Esophagus squamous epithelium (tissue), 5 donors: Measurements from ENCODE around the gene ATAD3A. TPM values are rescaled to one million over a fixed set of nuclear protein-coding genes. Genes with fewer than 3 reads are reported as not detected.

Source experiments
- DNase-seq: peaks from one replicate; lab custom pipeline; 2025; lab: John Stamatoyannopoulos, UW
- H3K27ac ChIP-seq, 4 donors: fragments of 200-600 bp; sonication (generic); one replicate each; pipeline ENCODE4 v1.5.1; 2016 to 2019; ENCODE audit warnings: mild to moderate bottlenecking in 1 of 4
- H3K27me3 ChIP-seq, 4 donors: fragments of 200-600 bp; sonication (generic); 1 replicate in 3 of 4; 2 replicates in 1 of 4; pipeline versions ENCODE4 v1.5.1 to v1.6.0; 2017 to 2021; ENCODE audit warnings: antibody characterized with exemption in 1 of 4
- H3K36me3 ChIP-seq, 3 donors: fragments of 200-600 bp; sonication (generic); one replicate each; pipeline ENCODE4 v1.5.1; 2016 to 2019
- H3K4me1 ChIP-seq, 3 donors: fragments of 200-600 bp; sonication (generic); one replicate each; pipeline ENCODE4 v1.5.1; 2017 to 2019
- H3K4me3 ChIP-seq, 4 donors: fragments of 200-600 bp; sonication (generic); 1 replicate in 3 of 4; 2 replicates in 1 of 4; pipeline ENCODE4 v1.5.1; 2016 to 2019; ENCODE audit warnings: mild to moderate bottlenecking in 2 of 4, moderate library complexity in 1 of 4
- H3K9me3 ChIP-seq, 3 donors: fragments of 200-600 bp; sonication (generic); one replicate each; pipeline ENCODE4 v1.5.1; 2016 to 2019
- POLR2A ChIP-seq, 4 donors: fragments of 450-650 bp; IDR thresholded peaks; one replicate each; pipeline ENCODE4 v1.6.1; 2017; ENCODE audit warnings: antibody characterized with exemption in 4 of 4, mild to moderate bottlenecking in 4 of 4, moderate library complexity in 3 of 4
- WGBS, 2 donors: methylation state at CpG; one replicate each; pipeline ENCODE4 v1.1.5; 2018; 5-methylcytosine and 5-hydroxymethylcytosine counted together
- intact Hi-C: fragments of 100-400 bp; cut with DNase I; formaldehyde crosslinking; loops from one replicate; pipeline ENCODE4 v1.15.0; 2022
- total RNA-seq, 4 donors: library from RNA; depleted of rRNA; stranded (reverse); fragments of >200 nt; gene quantifications; one replicate each; pipeline ENCODE4 v1.1.0, GENCODE V29; 2016
- TF ChIP-seq, protein P1 (sequence below), 6 experiments: fragments of 450-650 bp in 4 of 6; fragments of 200-600 bp in 2 of 6; sonication (generic) in 2 of 6; IDR thresholded peaks; one replicate each; pipeline ENCODE4 v1.5.1; 2016 to 2019; ENCODE audit warnings: antibody characterized with exemption in 6 of 6, mild to moderate bottlenecking in 4 of 6, moderate library complexity in 4 of 6
- donor health status: DM: yes; HTN: yes; CAD: no.

The ATAD3A gene
- total RNA-seq, 4 donors from 2014 or later: 27.0 to 53.8 (median 32.6) TPM

DNA sequence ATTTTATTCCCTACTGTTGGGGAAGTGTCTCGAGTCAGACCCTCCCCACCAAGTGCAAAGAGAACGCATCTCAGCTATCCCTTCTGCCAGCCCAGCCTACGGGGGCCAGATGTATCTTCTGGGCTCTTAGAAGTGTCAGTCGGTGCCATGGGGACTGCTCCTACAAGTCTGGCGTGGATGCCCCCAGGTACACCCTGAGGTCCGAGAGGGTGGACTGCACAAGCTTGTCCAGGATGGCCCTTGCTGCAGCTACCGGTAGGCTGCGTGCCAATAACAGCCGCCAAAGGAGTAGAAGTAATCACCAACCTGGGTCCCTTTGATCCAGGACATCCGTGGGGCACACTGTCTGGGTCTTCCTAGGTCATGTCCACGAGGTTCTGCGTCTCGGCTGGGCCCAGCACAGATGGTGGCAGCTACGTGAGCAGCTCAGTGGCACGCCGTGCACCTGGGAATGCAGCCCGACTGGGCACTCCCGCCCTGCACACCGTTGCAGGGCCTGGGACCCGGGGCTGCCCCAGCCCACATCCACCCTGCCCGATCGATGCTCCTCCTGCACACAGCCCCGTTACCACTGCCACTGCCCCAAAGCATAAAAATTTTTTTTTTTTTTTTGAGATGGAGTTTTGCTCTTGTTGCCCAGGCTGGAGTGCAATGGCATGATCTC is 71.5 kb downstream of the ATAD3A start:
- no peak overlapping the region for H3K4me3 ChIP-seq
- DNase-seq: no peak
- intact Hi-C loops: no loop called here
- peaks cover 0 to 8% (median 0%) of the 10 kb centered on the region in 3 donors for H3K4me1 ChIP-seq
- WGBS, 2 donors: 83 to 86% methylated on average over 21 of the region's 23 CpGs
- H3K36me3 ChIP-seq: no peaks in the 10 kb centered on the region
- TF ChIP-seq POLR2A (IDR thresholded peaks at IDR 0.05): no peak
- TF ChIP-seq, protein P1, sequence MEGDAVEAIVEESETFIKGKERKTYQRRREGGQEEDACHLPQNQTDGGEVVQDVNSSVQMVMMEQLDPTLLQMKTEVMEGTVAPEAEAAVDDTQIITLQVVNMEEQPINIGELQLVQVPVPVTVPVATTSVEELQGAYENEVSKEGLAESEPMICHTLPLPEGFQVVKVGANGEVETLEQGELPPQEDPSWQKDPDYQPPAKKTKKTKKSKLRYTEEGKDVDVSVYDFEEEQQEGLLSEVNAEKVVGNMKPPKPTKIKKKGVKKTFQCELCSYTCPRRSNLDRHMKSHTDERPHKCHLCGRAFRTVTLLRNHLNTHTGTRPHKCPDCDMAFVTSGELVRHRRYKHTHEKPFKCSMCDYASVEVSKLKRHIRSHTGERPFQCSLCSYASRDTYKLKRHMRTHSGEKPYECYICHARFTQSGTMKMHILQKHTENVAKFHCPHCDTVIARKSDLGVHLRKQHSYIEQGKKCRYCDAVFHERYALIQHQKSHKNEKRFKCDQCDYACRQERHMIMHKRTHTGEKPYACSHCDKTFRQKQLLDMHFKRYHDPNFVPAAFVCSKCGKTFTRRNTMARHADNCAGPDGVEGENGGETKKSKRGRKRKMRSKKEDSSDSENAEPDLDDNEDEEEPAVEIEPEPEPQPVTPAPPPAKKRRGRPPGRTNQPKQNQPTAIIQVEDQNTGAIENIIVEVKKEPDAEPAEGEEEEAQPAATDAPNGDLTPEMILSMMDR (IDR thresholded peaks at IDR 0.05): no peak
- no peak overlapping the region for H3K27ac ChIP-seq
- peaks cover 0 to 72% (median 0%) of the 10 kb centered on the region in 4 donors for H3K27me3 ChIP-seq
- no peaks in the 10 kb centered on the region for H3K9me3 ChIP-seq

Other genes starting within 250 kb of the ATAD3A start
- gene UBE2J2, start 238.3 kb upstream of the ATAD3A start, total RNA-seq: 10 to 100 TPM; 32.6 to 54.3 (median 42.5) TPM
- gene SCNN1D, start 231.7 kb upstream of the ATAD3A start, total RNA-seq: 1 to 10 TPM; 1.1 to 8.3 (median 1.5) TPM
- 10 to 100 TPM; 36.4 to 66.7 (median 56.9) TPM for gene ACAP3, start 204.2 kb upstream of the ATAD3A start, total RNA-seq
- 10 to 100 TPM; 20.0 to 52.5 (median 33.2) TPM for gene PUSL1, start 203.6 kb upstream of the ATAD3A start, total RNA-seq
- gene INTS11, start 187.5 kb upstream of the ATAD3A start, total RNA-seq: 10 to 100 TPM; 61.5 to 82.0 (median 63.6) TPM
- gene CPTP, start 187.4 kb upstream of the ATAD3A start, total RNA-seq: 10 to 100 TPM; 27.7 to 75.2 (median 33.4) TPM
- gene TAS1R3, start 180.9 kb upstream of the ATAD3A start, total RNA-seq: under 1 TPM; 0.13 to 0.57 (median 0.30) TPM
- gene DVL1, start 162.7 kb upstream of the ATAD3A start, total RNA-seq: 100 to 1,000 TPM in 1 of 4 donors, 10 to 100 TPM in 3; 63.5 to 111 (median 88.0) TPM
- gene MXRA8, start 153.6 kb upstream of the ATAD3A start, total RNA-seq: 10 to 100 TPM in 2 of 4 donors, 1 to 10 TPM in 1, under 1 TPM in 1; 0.45 to 33.8 (median 12.8) TPM
- gene AURKAIP1, start 137.0 kb upstream of the ATAD3A start, total RNA-seq: 100 to 1,000 TPM in 3 of 4 donors, 10 to 100 TPM in 1; 92.7 to 134 (median 123) TPM
- 100 to 1,000 TPM in 2 of 4 donors, 10 to 100 TPM in 2; 42.5 to 213 (median 104) TPM for gene CCNL2, start 112.8 kb upstream of the ATAD3A start, total RNA-seq
- gene MRPL20, start 104.9 kb upstream of the ATAD3A start, total RNA-seq: 100 to 1,000 TPM in 3 of 4 donors, 10 to 100 TPM in 1; 98.0 to 157 (median 116) TPM
- gene ANKRD65, start 90.9 kb upstream of the ATAD3A start, total RNA-seq: 10 to 100 TPM in 2 of 4 donors, 1 to 10 TPM in 2; 4.7 to 28.3 (median 14.4) TPM
- 10 to 100 TPM; 20.0 to 55.0 (median 34.6) TPM for gene VWA1, start 76.5 kb upstream of the ATAD3A start, total RNA-seq
- under 1 TPM; under 0.01 to 1.00 (median 0.28) TPM for gene ATAD3C, start 62.5 kb upstream of the ATAD3A start, total RNA-seq
- gene ATAD3B, start 40.4 kb upstream of the ATAD3A start, total RNA-seq: 10 to 100 TPM in 3 of 4 donors, 1 to 10 TPM in 1; 9.9 to 40.1 (median 24.1) TPM
- gene TMEM240, start 28.5 kb downstream of the ATAD3A start, total RNA-seq: 1 to 10 TPM in 1 of 4 donors, not detected in 3; 2.7 TPM
- 100 to 1,000 TPM in 3 of 4 donors, 10 to 100 TPM in 1; 98.4 to 125 (median 124) TPM for gene SSU72, start 62.7 kb downstream of the ATAD3A start, total RNA-seq
- gene FNDC10, start 88.0 kb downstream of the ATAD3A start, total RNA-seq: 10 to 100 TPM in 1 of 4 donors, 1 to 10 TPM in 3; 5.8 to 15.6 (median 7.9) TPM
- 10 to 100 TPM; 80.0 to 99.8 (median 96.6) TPM for gene MIB2, start 103.3 kb downstream of the ATAD3A start, total RNA-seq
- gene MMP23B, start 120.0 kb downstream of the ATAD3A start, total RNA-seq: 1 to 10 TPM in 3 of 4 donors, under 1 TPM in 1; 0.49 to 7.6 (median 2.7) TPM
- gene CDK11B, start 146.8 kb downstream of the ATAD3A start, total RNA-seq: 10 to 100 TPM; 10.1 to 17.2 (median 13.7) TPM
- gene SLC35E2B, start 180.6 kb downstream of the ATAD3A start, total RNA-seq: 10 to 100 TPM; 13.2 to 34.3 (median 25.7) TPM
- 10 to 100 TPM; 12.7 to 32.2 (median 22.4) TPM for gene CDK11A, start 212.2 kb downstream of the ATAD3A start, total RNA-seq